Amniotic epithelial cell (primary cell): ENCODE measurements around the gene U2AF1L4.
A peak's percentile ranks its signal among the peaks of the same experiment; 100 is the strongest.
"Not testable (repeated sequence)": the region's sequence is repeated elsewhere in the genome, so short reads cannot be mapped to it uniquely, and the experiment has no call there.

Experiments used
- DNase-seq: peaks from one replicate; pipeline ENCODE4 v3.0.0-alpha.2; 2010; ENCODE audit warnings: low read depth

Gene U2AF1L4

DNA sequence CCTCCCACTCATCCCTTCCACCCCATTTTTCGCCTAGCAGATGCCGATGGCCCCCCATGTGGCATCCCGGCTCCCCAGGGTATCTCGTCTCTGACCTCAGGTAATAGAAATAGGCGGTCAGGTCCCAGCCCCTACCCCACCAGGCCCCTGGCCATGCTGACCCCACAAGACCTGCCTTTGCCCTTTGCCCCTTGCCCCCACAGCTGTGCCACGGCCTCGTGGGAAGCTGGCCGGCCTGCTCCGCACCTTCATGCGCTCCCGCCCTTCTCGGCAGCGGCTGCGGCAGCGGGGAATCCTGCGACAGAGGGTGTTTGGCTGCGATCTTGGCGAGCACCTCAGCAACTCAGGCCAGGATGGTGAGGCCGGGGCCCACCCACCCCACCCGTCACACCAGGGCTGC, 35.5 kb upstream of the U2AF1L4 start:
- DNase-seq: no peak

DNA sequence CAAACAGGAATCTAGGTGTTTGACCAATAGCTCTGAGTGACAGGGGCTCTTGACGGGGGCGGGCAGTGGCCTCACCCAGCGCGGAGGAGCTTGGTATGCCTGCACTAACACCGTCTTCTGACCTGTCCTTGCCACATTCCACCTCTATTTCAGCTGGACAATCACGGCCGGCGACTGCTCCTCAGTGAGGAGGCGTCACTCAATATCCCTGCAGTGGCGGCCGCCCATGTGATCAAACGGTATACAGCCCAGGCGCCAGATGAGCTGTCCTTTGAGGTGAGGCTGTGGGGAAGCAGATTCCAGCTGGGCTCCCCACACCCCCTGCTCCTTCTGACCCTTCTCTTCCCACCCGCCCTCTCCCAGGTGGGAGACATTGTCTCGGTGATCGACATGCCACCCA, 34.8 kb upstream of the U2AF1L4 start:
- no peak for DNase-seq

- no peak for DNase-seq
These were observed 33.8 kb upstream of the U2AF1L4 start for GRCh38 chr19:35779033-35779432.

GRCh38 chr19:35777961-35778360, 32.7 kb upstream of the U2AF1L4 start:
- DNase-seq: no peak

DNA sequence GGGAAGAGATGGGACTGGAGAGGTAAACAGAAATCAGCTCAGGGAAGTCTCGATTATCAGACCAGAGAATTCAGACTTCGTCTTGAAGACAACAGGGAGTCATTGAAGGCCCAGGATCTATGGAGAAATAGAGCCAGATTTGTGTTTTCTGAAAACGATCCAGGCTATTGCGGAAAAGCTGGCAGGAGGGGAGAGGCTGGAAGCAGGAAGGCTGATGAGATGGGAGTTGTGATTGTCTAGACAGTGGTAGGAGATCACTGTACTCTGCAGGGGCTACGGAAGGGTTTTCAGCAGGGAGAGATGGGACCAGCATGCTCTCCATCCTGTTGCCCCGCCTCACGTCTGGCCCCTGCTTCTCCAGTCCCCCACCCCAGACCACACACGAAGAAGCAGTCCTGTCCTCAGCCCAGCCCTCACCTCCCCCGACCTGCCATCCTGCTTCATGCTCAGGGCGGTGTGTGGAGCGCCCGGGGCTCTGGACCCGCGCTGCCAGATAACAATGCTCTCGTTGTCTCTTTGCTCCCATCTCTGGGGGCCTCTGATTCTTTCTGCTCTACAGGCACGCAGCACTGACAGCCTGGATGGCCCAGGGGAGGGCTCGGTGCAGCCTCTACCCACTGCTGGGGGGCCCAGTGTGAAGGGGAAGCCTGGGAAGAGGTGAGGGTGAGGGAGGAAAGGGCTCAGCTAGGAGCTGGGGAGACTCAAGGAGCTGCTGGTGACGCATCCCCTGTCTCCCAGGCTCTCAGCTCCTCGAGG, 32.0 kb upstream of the U2AF1L4 start:
- DNase-seq: no peak

GRCh38 chr19:35776102-35776788, 31.0 kb upstream of the U2AF1L4 start:
- no peak for DNase-seq

GRCh38 chr19:35775298-35776101, 30.3 kb upstream of the U2AF1L4 start, which contains the start of gene ARHGAP33:
Gene ARHGAP33 (plus strand): TSS chr19:35775564. CDS start chr19:35775659, 95 bp downstream.
- DNase-seq: peak; percentile 91

DNA sequence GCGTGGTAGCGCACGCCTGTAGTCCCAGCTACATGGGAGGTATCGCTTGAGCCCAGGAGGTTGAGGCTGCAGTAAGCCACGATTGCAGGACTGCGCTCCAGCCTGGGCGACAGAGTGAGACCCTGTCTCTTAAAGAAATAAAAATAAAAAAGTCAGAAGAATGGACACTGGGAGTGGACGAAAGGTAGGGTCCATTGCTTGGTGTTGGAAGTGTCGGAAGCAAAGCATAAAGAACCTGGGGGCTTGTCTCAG, 29.8 kb upstream of the U2AF1L4 start:
- no peak for DNase-seq

GRCh38 chr19:35774274-35775045, 29.2 kb upstream of the U2AF1L4 start:
- DNase-seq: no peak

GRCh38 chr19:35773020-35773806, 28.0 kb upstream of the U2AF1L4 start:
- peak; percentile 86 for DNase-seq

DNA sequence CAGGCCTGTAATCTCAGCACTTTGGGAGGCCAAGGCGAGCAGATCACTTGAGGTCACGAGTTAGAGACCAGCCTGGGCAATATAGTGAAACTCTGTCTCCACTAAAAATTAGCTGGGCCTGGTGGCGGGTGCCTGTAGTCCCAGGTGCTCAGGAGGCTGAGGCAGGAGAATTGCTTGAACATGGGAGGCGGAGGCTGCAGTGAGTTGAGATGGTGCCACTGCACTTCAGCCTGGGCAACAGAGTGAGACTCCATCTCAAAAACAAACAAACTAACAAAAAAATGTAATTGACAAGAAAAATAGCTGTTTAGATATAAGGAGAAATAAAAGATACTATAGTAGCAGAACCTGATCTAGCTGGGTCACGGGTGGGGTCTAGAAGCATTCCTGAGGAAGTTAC, 27.1 kb upstream of the U2AF1L4 start:
- DNase-seq: not testable (repeated sequence)

DNA sequence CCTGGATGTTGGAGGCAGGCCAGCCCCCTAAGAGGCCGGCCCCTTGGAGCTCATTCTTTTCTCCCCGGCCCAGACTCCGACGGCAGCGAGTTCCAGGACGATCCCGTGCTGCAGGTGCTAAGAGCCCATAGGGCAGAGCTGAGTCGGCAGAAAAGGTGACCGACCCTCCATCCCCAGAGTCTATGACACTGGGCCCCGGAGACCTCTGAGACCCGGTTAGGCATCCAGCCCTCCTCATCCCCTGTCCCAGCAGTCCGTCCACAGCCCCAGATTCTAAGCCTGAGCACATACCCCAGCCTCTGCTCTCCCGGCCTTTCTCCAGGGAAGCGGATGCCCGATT, 22.8 kb upstream of the U2AF1L4 start:
- no peak for DNase-seq

- peak; percentile 62 for DNase-seq
These were observed 22.3 kb upstream of the U2AF1L4 start for GRCh38 chr19:35767288-35768081.

- no peak for DNase-seq
These were observed 21.4 kb upstream of the U2AF1L4 start for GRCh38 chr19:35766571-35767104.

- no peak for DNase-seq
These were observed 19.5 kb upstream of the U2AF1L4 start for GRCh38 chr19:35764432-35765315.

- no peak for DNase-seq
These were observed 15.6 kb upstream of the U2AF1L4 start for GRCh38 chr19:35760711-35761349.

- no peak for DNase-seq
These were observed 14.5 kb upstream of the U2AF1L4 start for GRCh38 chr19:35759697-35760096.

- DNase-seq: peak; percentile 100
These were observed 12.8 kb upstream of the U2AF1L4 start, which contains the start of gene PROSER3 for GRCh38 chr19:35757749-35758608. Gene PROSER3 (plus strand): TSS chr19:35758176. CDS start chr19:35758216, 40 bp downstream.
